ENCODE results near the gene TCF7L2. TPM values are rescaled to one million over a fixed set of nuclear protein-coding genes. Genes with fewer than 3 reads are reported as not detected.

Gene TCF7L2
- total RNA-seq, 2 experiments from 2014 or later, result 0.60 to 0.81 TPM

DNA sequence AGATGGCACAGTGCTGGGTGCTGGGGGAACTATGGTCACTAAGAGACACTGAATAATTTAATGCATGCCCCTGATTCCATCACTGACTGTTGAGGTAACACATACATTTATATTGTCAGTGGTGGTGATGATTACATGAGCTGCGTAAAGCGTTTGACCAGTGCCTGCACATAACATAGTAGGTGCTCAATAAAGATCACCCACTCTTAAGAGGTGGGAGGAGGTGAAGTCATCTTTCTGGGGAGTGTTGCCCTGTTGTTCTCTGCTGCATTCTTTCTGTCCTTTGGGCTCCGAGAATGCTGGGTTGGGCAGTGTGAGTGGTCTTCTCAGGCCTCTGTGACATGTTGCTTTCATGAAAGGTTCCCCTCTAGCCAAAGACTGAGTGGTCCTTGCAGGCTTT lies 68.0 kb downstream of the TCF7L2 start:
- DNase-seq, result no peak
- ChIA-PET POLR2A (no interaction called here), CTCF (no interaction called here)
- no peak overlapping the region for H3K27ac Mint-ChIP-seq
- peaks cover 18% of the 10 kb centered on the region for H3K27me3 Mint-ChIP-seq
- no peak overlapping the region for H3K4me3 Mint-ChIP-seq
- no peaks in the 10 kb centered on the region for H3K4me1 Mint-ChIP-seq
- H3K9me3 Mint-ChIP-seq, result no peaks in the 10 kb centered on the region
- no peaks in the 10 kb centered on the region for H3K36me3 Mint-ChIP-seq (ENCODE audit: low read depth)

DNA sequence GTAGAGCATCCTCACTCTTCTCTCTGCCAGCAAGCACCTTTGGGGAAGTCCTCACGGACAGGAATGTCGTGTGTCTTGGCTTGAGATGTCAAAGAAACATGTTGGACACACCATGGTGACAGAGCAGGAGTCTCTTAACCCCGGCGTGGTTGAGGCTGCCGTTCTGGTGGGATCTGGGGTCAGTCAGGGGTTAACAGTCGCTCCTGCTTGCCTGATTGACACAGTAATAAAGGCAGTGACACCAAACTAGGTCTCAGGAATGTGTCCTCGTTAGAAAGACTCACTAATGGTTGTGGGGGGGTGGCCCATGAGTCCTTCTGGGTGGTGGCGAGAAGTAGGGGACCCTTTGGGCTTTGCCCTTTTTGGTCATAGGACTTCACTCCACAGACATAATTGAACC lies 69.0 kb downstream of the TCF7L2 start:
- Mint-ChIP-seq H3K36me3 (ENCODE audit: low read depth) (no peaks in the 10 kb centered on the region), H3K9me3 (no peaks in the 10 kb centered on the region), H3K4me1 (no peaks in the 10 kb centered on the region), H3K27me3 (peaks cover 13% of the 10 kb centered on the region), H3K4me3 (no peak overlapping the region), H3K27ac (no peak overlapping the region)
- DNase-seq, result no peak
- POLR2A ChIA-PET, result no interaction called here
- CTCF ChIA-PET, result no interaction called here

DNA sequence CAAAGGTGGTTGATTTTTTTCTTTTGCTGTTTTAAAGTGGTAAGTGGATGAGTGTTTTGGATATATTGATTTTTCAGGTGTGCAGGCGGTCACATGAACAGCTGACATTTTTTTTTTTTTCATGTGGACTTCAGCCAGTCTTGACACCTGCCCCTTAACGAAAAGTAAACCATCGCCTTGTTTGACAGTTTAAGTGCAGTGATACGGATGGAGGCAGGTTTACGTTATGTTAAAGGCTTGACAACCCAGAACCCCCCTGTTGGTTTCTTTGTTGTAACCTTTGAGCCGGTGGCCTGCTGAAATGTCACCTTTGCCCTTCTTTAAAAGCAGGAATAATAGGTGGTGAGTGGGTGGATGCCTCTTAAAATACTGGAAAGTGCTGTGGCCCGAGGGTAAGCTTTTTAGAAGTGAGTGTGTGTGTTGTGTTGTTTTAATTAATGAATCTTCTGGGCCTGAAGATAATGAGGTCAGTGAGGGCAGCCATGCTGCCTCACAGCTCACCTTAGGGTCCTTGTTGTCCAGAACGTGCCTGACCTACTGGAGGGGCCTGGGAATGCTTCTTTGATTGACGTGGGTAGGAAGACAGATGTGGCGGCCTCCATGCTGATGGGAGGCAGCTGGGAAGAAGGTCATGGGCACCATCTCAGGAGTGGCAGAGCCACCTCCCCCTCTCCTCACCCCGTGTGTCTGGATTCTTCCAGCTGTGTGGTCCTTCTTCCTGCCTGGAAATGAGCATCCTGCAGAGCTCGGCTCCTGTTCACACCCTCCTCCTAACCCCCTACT lies 69.8 kb downstream of the TCF7L2 start:
- CTCF ChIA-PET, result no interaction called here
- Mint-ChIP-seq H3K27ac (no peak overlapping the region), H3K4me3 (no peak overlapping the region), H3K9me3 (no peaks in the 10 kb centered on the region), H3K4me1 (no peaks in the 10 kb centered on the region), H3K36me3 (ENCODE audit: low read depth) (no peaks in the 10 kb centered on the region), H3K27me3 (peaks cover 13% of the 10 kb centered on the region)
- no peak for DNase-seq
- POLR2A ChIA-PET, result no interaction called here

DNA sequence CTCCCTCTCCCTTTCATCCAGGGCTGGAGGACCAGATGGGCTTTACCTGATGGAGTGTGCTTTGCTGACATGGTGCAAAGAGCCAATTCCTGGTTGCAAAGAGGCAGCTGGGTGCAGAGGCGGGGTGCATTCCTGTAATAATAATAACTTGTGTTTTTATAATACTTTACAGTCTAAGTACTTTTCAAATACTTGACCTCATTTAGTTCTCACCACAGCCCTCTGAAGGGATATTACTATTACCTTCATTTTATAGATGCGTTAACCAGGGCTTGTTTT lies 70.4 kb downstream of the TCF7L2 start:
- no peaks in the 10 kb centered on the region for H3K36me3 Mint-ChIP-seq (ENCODE audit: low read depth)
- no peak overlapping the region for H3K4me3 Mint-ChIP-seq
- H3K27ac Mint-ChIP-seq, result no peak overlapping the region
- no peaks in the 10 kb centered on the region for H3K9me3 Mint-ChIP-seq
- ChIA-PET CTCF (no interaction called here), POLR2A (no interaction called here)
- H3K4me1 Mint-ChIP-seq, result no peaks in the 10 kb centered on the region
- DNase-seq, result no peak
- H3K27me3 Mint-ChIP-seq, result peaks cover 13% of the 10 kb centered on the region

DNA sequence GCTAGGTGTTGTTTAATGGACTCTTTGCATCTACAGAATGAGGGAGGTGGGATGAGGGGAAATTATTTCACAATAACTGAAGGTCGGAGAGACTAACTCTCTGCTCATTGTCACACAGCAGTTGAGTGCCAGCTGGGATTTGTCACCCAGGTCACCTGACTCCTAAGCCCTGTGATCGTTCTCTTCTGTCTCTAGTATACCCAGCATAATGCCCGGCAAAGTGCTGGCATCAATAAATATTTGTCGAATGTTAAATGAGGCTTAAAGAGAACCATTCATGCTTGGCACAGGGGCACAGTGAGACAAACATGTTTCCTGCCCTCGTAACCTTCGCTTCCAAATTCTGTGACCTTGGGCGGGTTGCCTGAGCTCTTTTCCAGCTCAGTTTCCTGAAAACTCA lies 70.8 kb downstream of the TCF7L2 start:
- ChIA-PET POLR2A (no interaction called here), CTCF (no interaction called here)
- H3K4me3 Mint-ChIP-seq, result no peak overlapping the region
- H3K27ac Mint-ChIP-seq, result no peak overlapping the region
- H3K9me3 Mint-ChIP-seq, result no peaks in the 10 kb centered on the region
- peaks cover 13% of the 10 kb centered on the region for H3K27me3 Mint-ChIP-seq
- no peak for DNase-seq
- H3K36me3 Mint-ChIP-seq (ENCODE audit: low read depth), result no peaks in the 10 kb centered on the region
- H3K4me1 Mint-ChIP-seq, result no peaks in the 10 kb centered on the region

DNA sequence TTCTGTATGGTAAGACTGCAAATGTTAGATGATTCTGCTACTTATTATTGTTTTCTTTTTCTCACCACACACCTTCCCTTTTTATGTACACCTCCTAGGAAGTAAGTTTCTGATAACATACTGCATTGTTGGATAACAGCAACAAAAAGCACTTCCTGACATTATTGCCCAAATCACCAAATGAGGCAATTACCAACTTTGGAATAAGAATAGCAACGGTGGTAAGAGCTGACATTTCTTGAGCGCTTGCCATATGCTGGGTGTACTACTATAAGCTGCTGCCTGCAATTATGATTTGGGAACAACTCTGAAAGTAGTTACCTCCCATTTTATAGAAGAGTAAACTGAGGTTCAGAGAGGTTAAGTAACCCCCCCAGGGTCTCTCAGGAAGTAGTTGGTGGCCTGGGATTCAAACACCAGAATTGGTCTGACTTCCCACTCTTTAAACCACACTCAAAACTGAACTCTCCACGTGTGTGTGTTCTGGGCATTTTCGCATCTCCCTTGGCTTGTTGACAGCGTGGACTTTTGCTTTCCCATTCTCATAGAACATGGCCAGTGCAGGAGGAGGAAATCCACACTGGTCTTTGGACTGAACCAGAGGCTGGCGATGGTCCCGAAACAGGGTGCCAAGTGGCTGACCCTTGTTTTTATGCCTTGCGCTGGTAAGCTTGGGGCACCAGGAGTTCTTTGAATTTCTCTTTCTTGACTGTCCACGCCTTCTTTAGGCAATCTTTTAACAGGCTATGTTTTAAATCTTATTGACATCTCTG lies 71.4 kb downstream of the TCF7L2 start:
- Mint-ChIP-seq H3K9me3 (no peaks in the 10 kb centered on the region), H3K4me3 (no peak overlapping the region), H3K27ac (no peak overlapping the region), H3K4me1 (no peaks in the 10 kb centered on the region), H3K36me3 (ENCODE audit: low read depth) (no peaks in the 10 kb centered on the region), H3K27me3 (peaks cover 15% of the 10 kb centered on the region)
- ChIA-PET POLR2A (no interaction called here), CTCF (no interaction called here)
- DNase-seq, result no peak

DNA sequence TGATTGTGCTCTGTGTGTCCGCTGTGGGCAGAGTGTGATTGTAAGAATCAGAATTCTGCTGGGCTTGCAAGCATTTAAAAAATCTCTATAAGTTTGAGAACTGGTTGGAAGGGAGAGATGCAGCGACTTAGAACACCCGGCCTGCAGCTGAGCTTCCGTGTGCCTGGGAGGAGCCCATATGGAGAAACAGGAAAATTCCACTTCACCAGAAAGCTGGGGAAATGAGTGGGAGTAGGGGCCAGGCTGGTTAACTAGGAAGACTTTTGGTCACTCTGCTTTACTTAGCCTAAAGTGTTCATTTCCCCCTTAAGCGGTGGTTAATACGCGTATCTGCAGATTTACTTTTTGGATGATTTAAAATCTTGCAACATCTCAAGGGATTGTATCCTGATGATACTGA lies 72.2 kb downstream of the TCF7L2 start:
- no peak overlapping the region for H3K27ac Mint-ChIP-seq
- no peaks in the 10 kb centered on the region for H3K4me1 Mint-ChIP-seq
- H3K36me3 Mint-ChIP-seq (ENCODE audit: low read depth), result no peaks in the 10 kb centered on the region
- CTCF ChIA-PET, result no interaction called here
- no peak for DNase-seq
- no peak overlapping the region for H3K4me3 Mint-ChIP-seq
- H3K27me3 Mint-ChIP-seq, result peaks cover 21% of the 10 kb centered on the region
- H3K9me3 Mint-ChIP-seq, result no peaks in the 10 kb centered on the region
- POLR2A ChIA-PET, result no interaction called here

DNA sequence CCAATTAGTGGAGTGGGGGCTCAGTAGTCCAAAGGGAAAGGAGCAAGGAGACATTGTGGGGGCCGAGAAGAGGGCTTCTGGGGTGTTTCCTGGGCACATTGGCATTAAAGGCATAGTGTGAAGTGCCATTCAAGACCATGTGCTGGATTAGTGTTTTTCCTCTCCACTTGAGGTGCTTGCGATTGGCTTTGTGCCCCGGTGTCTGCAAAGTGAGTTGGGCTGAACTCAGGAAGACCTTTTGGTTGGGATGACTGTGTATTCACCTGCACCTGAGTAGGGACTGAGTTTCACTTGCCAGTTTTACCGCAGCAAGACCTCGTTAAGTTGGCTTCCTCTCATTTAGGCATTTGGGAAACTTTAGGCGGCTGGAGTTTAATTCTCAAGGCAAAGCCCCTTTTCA lies 73.0 kb downstream of the TCF7L2 start:
- H3K4me3 Mint-ChIP-seq, result no peak overlapping the region
- H3K9me3 Mint-ChIP-seq, result no peaks in the 10 kb centered on the region
- H3K27me3 Mint-ChIP-seq, result peaks cover 24% of the 10 kb centered on the region
- H3K4me1 Mint-ChIP-seq, result no peaks in the 10 kb centered on the region
- POLR2A ChIA-PET, result no interaction called here
- H3K27ac Mint-ChIP-seq, result no peak overlapping the region
- H3K36me3 Mint-ChIP-seq (ENCODE audit: low read depth), result no peaks in the 10 kb centered on the region
- CTCF ChIA-PET, result no interaction called here
- DNase-seq, result no peak

DNA sequence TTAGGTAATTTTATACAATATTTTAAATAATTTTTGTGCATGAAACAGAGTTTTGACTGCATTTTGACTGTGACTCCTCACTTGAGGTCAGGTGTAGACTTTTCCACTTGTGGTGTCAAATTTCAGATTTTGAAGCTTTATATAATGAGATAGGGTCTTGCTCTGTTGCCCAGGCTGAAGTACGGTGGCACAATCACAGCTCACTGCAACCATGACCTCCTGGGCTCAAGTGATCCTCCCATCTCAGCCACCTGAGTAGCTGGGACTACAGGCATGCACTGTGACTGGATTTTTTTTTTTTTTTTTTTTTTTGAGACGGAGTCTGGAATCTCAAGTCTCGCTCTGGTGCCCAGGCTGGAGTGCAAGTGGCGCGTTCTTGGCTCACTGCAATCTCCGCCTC lies 74.9 kb downstream of the TCF7L2 start:
- Mint-ChIP-seq H3K9me3 (no peaks in the 10 kb centered on the region), H3K27ac (no peak overlapping the region), H3K4me3 (no peak overlapping the region), H3K27me3 (peaks cover 34% of the 10 kb centered on the region), H3K36me3 (ENCODE audit: low read depth) (no peaks in the 10 kb centered on the region), H3K4me1 (no peaks in the 10 kb centered on the region)
- DNase-seq, result no peak
- CTCF ChIA-PET, result interaction anchor here (0.6 to 0.7 kb wide), 2 partner anchors 38 to 263 kb away, joined by 4 read pairs; no protein-coding TSS in a partner anchor
- POLR2A ChIA-PET, result no interaction called here

DNA sequence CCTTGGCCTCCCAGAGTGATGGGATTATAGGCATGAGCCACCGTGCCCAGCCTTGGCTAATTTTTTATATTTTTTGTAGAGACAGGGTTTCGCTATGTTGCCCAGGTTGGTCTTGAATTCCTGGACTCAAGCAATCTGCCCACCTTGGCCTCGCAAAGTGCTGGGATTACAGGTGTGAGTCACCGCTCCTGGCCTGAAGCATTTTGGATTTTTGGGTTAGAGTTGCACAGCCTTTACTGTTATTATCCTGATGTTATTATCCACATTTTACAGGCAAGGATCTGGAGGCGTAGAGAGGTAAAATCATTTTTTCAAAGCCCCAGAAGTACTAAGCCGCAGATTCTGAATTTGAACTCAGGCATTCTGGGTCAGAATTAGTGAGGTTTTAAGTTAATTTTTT lies 75.4 kb downstream of the TCF7L2 start:
- DNase-seq, result no peak
- Mint-ChIP-seq H3K4me1 (no peaks in the 10 kb centered on the region), H3K27me3 (peaks cover 39% of the 10 kb centered on the region), H3K27ac (no peak overlapping the region), H3K9me3 (no peaks in the 10 kb centered on the region), H3K36me3 (ENCODE audit: low read depth) (no peaks in the 10 kb centered on the region), H3K4me3 (no peak overlapping the region)
- ChIA-PET POLR2A (no interaction called here), CTCF (interaction anchor here (0.7 kb wide), 1 partner anchor 38 kb away, joined by 4 read pairs; no protein-coding TSS in a partner anchor)

DNA sequence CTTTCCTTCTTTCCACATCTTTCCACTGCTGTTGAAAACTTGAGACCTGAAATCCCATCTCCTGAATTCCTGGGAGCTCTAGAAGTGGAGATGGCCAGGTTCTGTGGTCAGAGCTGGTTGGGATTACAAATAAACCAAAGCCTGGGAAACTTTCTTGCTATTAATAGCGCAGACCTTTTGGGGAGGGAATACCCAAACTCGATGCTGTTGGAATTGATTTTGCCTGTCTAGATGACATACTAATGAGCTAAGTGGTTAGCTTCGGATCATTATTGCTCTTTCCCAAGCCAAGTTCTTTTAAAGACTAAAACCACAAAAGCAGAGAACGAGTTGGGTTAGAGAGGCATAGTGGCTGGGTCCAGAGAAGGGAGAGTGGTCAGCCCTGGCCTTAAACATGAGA lies 76.6 kb downstream of the TCF7L2 start:
- DNase-seq, result no peak
- ChIA-PET CTCF (interaction anchor here (0.8 kb wide), 1 partner anchor 139 kb away, joined by 3 read pairs; no protein-coding TSS in a partner anchor), POLR2A (no interaction called here)
- Mint-ChIP-seq H3K27ac (no peak overlapping the region), H3K36me3 (ENCODE audit: low read depth) (no peaks in the 10 kb centered on the region), H3K4me1 (no peaks in the 10 kb centered on the region), H3K4me3 (no peak overlapping the region), H3K27me3 (peaks cover 39% of the 10 kb centered on the region), H3K9me3 (no peaks in the 10 kb centered on the region)

DNA sequence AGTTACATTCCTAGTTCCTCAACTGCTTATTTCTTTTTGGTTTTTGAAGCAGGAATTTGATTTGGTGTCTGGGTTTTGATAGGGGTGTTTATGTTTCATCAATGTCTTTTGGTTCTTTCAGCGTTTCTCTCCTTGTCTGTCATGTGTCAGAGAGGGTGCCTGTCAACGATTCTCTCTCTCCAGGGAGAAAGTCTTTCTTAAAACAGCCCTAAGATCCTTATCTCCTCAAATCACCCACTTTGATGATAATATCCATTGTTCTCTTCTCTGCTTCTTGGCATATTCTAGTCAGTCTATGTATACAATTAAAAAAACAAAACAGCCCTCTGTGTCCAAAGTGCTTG lies 77.2 kb downstream of the TCF7L2 start:
- ChIA-PET CTCF (no interaction called here), POLR2A (no interaction called here)
- no peaks in the 10 kb centered on the region for H3K36me3 Mint-ChIP-seq (ENCODE audit: low read depth)
- DNase-seq, result no peak
- H3K9me3 Mint-ChIP-seq, result no peaks in the 10 kb centered on the region
- no peak overlapping the region for H3K4me3 Mint-ChIP-seq
- peaks cover 37% of the 10 kb centered on the region for H3K27me3 Mint-ChIP-seq
- no peak overlapping the region for H3K27ac Mint-ChIP-seq
- no peaks in the 10 kb centered on the region for H3K4me1 Mint-ChIP-seq

DNA sequence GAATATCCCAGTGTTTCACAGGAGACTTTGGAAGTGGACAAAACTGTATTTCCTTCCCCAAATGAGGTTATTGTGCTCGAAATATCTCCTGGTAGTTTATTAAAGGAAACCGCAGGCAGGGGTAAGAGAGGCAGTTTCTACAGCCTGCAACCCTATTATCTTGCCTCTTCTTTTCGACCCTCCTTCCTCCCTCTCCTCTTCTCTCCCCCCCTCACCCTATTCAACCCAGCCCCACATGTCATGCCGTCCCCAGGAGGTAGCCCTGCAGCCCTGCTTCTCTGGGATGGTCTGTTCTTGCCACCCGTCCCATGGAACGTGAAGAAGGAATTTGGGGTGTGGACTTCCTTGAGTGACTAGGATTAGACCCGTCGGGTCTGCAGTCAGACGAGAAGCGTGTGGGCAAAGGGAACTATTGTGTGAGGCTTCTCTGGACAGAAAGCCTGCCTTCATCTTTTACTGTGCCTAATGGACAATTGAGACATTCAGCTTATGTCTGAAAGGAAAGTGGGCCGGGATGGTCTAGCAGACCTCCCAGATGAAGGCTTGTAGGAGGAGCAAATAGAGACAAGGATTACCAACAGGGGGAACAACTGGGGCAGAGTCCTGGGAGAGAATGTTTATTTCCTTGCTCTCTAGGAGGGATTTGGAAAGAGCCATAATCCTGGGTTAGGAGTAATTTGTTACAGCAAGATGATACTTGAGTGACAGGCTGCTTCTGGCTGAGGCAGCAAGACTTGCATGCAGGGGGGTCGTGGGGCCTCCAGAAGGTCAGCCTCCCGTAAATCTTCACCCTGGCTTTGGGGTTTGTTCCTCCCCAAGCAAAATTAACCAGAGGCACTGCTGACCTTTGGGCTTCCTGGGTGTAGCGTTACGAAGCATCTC lies 77.8 kb downstream of the TCF7L2 start:
- no peaks in the 10 kb centered on the region for H3K4me1 Mint-ChIP-seq
- no peaks in the 10 kb centered on the region for H3K36me3 Mint-ChIP-seq (ENCODE audit: low read depth)
- no peak for DNase-seq
- no peaks in the 10 kb centered on the region for H3K9me3 Mint-ChIP-seq
- ChIA-PET POLR2A (no interaction called here), CTCF (no interaction called here)
- H3K27ac Mint-ChIP-seq, result no peak overlapping the region
- peaks cover 33% of the 10 kb centered on the region for H3K27me3 Mint-ChIP-seq
- H3K4me3 Mint-ChIP-seq, result no peak overlapping the region

Measured in activated CD4-positive, alpha-beta T cell treated with anti-CD3 and anti-CD28 coated beads, Interleukin-2, amount 10 ng/mL, durations not matched to agents 7 days and 5 days (primary cell).